Right lobe of liver (tissue), 6 donors: ENCODE data around the gene GFOD1. TPM values are rescaled to one million over a fixed set of nuclear protein-coding genes. Genes with fewer than 3 reads are reported as not detected.

Experiments used
- ATAC-seq, 4 donors: fragments of 200-7000 bp; cut with Tn5 transposase; one replicate each; pipeline ENCODE4 v1.9.1; 2020; ENCODE audit warnings: mild to moderate bottlenecking in 4 of 4, moderate library complexity in 4 of 4
- DNase-seq, 3 donors: peaks; one replicate each; pipeline ENCODE4 v3.0.0-alpha.2; 2020
- H3K27ac ChIP-seq, 3 donors: fragments of 200-600 bp; one replicate each; pipeline ENCODE4 v1.8.0; 2022
- H3K27me3 ChIP-seq, 2 donors: fragments of 200-600 bp; one replicate each; pipeline ENCODE4 v1.8.0; 2022
- H3K36me3 ChIP-seq, 4 donors: fragments of 200-600 bp; sonication (generic) in 1 of 4; one replicate each; pipeline versions ENCODE4 v1.5.1 to v1.8.0; 2017 to 2022; ENCODE audit warnings: control low read depth in 1 of 4
- H3K4me1 ChIP-seq, 4 donors: fragments of 200-600 bp; sonication (generic) in 1 of 4; one replicate each; pipeline versions ENCODE4 v1.5.1 to v1.8.0; 2017 to 2022; ENCODE audit warnings: control low read depth in 1 of 4
- H3K4me3 ChIP-seq, 3 donors: fragments of 200-600 bp; one replicate each; pipeline ENCODE4 v1.8.0; 2022
- H3K9me3 ChIP-seq, 4 donors: fragments of 200-600 bp; sonication (generic) in 1 of 4; one replicate each; pipeline versions ENCODE4 v1.5.1 to v1.8.0; 2017 to 2022; ENCODE audit warnings: control low read depth in 1 of 4
- POLR2A ChIP-seq: fragments of 450-650 bp; IDR thresholded peaks from one replicate; pipeline ENCODE4 v1.6.1; 2017; ENCODE audit warnings: antibody characterized with exemption, mild to moderate bottlenecking
- WGBS: methylation state at CpG from one replicate; pipeline ENCODE4 v1.1.6; 2018; ENCODE audit warnings: low coverage, low lambda C conversion rate; ENCODE audit not compliant: insufficient coverage; ENCODE audit errors: missing lambda C conversion rate; 5-methylcytosine and 5-hydroxymethylcytosine counted together
- intact Hi-C, 2 donors: fragments of 100-400 bp; cut with DNase I; formaldehyde crosslinking; loops; one replicate each; pipeline versions ENCODE4 v1.11.2 to v1.14.1; 2022
- total RNA-seq, 6 experiments: library from RNA; depleted of rRNA in 2 of 6; stranded (reverse); fragments of >200 nt in 2 of 6; fragmentation: NEBNext Ultra II Directional in 3 of 6; extraction: Animal tissue kit (Norgen Biotek cat#: 25700) in 3 of 6; gene quantifications; one replicate each; pipeline versions ENCODE4 v1.1.0 to v1.2.4, GENCODE V29; 2016 to 2023
- TF ChIP-seq, protein P1 (sequence below), 4 donors: fragments of 200-600 bp in 3 of 4; fragments of 450-650 bp in 1 of 4; IDR thresholded peaks; one replicate each; pipeline versions ENCODE4 v1.5.1 to v1.8.0; 2016 to 2022; ENCODE audit warnings: antibody characterized with exemption in 4 of 4, mild to moderate bottlenecking in 2 of 4
- donor health status: DM: no; HTN: yes; CAD: no.
- donor health status: DM: no; HTN: no; CAD: no.
- donor health status: DM: no; HTN: no; CAD: no.
- donor health status: DM: no; HTN: yes; CAD: no.
- donor health status: DM: no; HTN: yes; CAD: no.

The GFOD1 gene
- total RNA-seq, 6 experiments from 2014 or later, result 5.4 to 8.5 (median 7.5) TPM

- Histone ChIP-seq H3K4me3 (no peak overlapping the region), H3K27me3 (no peaks in the 10 kb centered on the region), H3K36me3 (no peaks in the 10 kb centered on the region), H3K9me3 (no peaks in the 10 kb centered on the region), H3K27ac (peak overlapping the region in 1 of 3 donors; percentile 8), H3K4me1 (peaks cover 0 to 16% (median 0%) of the 10 kb centered on the region in 4 donors)
- TF ChIP-seq, protein P1, sequence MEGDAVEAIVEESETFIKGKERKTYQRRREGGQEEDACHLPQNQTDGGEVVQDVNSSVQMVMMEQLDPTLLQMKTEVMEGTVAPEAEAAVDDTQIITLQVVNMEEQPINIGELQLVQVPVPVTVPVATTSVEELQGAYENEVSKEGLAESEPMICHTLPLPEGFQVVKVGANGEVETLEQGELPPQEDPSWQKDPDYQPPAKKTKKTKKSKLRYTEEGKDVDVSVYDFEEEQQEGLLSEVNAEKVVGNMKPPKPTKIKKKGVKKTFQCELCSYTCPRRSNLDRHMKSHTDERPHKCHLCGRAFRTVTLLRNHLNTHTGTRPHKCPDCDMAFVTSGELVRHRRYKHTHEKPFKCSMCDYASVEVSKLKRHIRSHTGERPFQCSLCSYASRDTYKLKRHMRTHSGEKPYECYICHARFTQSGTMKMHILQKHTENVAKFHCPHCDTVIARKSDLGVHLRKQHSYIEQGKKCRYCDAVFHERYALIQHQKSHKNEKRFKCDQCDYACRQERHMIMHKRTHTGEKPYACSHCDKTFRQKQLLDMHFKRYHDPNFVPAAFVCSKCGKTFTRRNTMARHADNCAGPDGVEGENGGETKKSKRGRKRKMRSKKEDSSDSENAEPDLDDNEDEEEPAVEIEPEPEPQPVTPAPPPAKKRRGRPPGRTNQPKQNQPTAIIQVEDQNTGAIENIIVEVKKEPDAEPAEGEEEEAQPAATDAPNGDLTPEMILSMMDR (IDR thresholded peaks at IDR 0.05), result no peak
- TF ChIP-seq POLR2A, result no peak
- intact Hi-C loops, result no loop called here
- ATAC-seq (peak in 3 of 4 donors; percentile 17 to 51 (median 24)), DNase-seq (no peak)
- 80% methylated on average over 10 of the region's 22 CpGs for WGBS
Observed at GRCh38 chr6:13425943-13426931, 61.2 kb downstream of the GFOD1 start.

DNA sequence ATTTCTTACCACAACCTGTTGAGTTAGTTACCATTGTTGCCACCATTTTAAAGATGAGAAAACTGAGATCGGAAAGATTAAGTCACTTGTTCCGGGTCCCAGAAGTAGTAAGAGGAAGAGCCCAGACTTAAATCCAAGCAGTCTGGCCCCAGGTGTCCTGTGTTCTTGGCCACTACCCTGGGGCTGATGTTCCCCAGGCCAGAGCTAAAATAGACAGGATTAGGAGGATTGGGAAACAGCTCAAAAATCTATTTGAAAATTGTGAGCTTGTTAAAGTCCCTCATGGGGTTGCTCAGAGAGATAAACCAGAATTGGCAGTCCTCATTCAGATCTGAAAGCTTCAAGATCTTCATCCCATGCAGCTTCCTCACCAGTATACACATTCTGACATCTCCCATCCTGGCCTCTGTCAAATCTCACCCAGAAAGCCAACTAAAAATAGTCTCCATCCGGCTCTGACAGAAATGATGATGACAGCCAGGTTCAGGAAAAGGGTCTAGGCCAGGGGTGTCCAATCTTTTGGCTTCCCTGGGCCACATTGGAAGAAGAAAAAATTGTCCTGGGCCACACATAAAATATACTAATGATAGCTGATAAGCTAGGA is 62.0 kb downstream of the GFOD1 start:
- Histone ChIP-seq H3K4me1 (peaks cover 0 to 16% (median 0%) of the 10 kb centered on the region in 4 donors), H3K27me3 (no peaks in the 10 kb centered on the region), H3K36me3 (no peaks in the 10 kb centered on the region), H3K9me3 (no peaks in the 10 kb centered on the region), H3K4me3 (no peak overlapping the region), H3K27ac (no peak overlapping the region)
- WGBS, result 36% methylated on average over 3 of the region's 3 CpGs
- TF ChIP-seq, protein P1 (IDR thresholded peaks at IDR 0.05), result no peak
- TF ChIP-seq POLR2A, result no peak
- DNase-seq (no peak), ATAC-seq (peak in 3 of 4 donors; percentile 8 to 25 (median 24))
- intact Hi-C loops, result no loop called here

DNA sequence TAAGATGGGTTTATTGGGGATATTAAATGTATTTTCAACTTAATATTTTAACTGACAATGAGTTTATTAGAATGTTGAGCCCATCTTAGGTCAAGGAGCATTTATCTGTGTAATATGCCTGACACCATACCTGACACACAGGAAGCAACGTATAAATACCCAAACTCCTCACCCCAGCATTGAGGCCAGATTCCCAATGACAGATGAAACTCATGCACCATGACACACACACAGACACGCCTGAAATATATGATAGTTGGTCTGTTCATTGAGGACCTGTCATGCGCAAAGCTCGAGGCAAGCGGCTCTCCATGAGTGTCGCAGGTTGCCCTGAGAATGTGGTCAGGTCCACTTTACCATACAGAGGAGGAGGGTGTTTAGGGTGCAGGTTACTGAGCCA is 64.1 kb downstream of the GFOD1 start:
- H3K4me1 ChIP-seq, result peaks cover 0 to 25% (median 2%) of the 10 kb centered on the region in 4 donors
- H3K4me3 ChIP-seq, result no peak overlapping the region
- TF ChIP-seq POLR2A, result no peak
- TF ChIP-seq, protein P1 (IDR thresholded peaks at IDR 0.05), result no peak
- H3K27me3 ChIP-seq, result no peaks in the 10 kb centered on the region
- no peak overlapping the region for H3K27ac ChIP-seq
- H3K9me3 ChIP-seq, result no peaks in the 10 kb centered on the region
- H3K36me3 ChIP-seq, result no peaks in the 10 kb centered on the region
- 93% methylated on average over 3 of the region's 6 CpGs for WGBS
- no peak for ATAC-seq
- intact Hi-C loops, result no loop called here
- no peak for DNase-seq

DNA sequence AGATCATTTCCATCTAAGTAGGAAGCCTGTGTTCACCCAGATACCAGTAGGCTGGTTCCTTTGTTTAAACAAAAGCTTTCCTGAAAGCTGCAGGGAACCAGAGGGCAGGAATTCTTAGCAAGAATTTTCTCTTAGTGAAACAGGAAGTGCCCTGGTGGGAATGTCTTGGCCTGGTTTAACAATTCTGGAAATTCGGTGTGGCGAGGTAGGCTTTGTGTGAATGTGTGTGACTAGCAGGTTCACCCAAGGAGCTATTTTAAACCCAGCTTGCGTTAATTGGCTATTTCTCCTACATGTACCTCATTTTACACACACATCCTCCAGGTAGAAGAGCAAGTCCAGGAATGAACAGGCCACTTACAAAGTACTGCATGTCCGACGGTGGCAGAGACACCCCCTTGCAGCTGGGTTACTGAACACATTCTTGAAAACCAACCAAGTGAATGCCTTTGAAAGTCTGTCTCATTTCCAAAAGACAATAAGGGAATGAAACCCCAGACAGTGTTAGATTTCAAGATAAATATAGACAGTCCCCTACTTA is 64.6 kb downstream of the GFOD1 start:
- H3K27me3 ChIP-seq, result no peaks in the 10 kb centered on the region
- no peaks in the 10 kb centered on the region for H3K9me3 ChIP-seq
- H3K4me3 ChIP-seq, result no peak overlapping the region
- H3K4me1 ChIP-seq, result peaks cover 0 to 30% (median 4%) of the 10 kb centered on the region in 4 donors
- ATAC-seq (no peak), DNase-seq (no peak)
- H3K36me3 ChIP-seq, result no peaks in the 10 kb centered on the region
- H3K27ac ChIP-seq, result no peak overlapping the region
- TF ChIP-seq, protein P1 (IDR thresholded peaks at IDR 0.05), result no peak
- TF ChIP-seq POLR2A, result no peak
- intact Hi-C loops, result no loop called here
- 68% methylated on average over 4 of the region's 5 CpGs for WGBS
